Ovary (tissue), 9 donors: Measurements from ENCODE around the gene GSG1L. TPM values are rescaled to one million over a fixed set of nuclear protein-coding genes. Genes with fewer than 3 reads are reported as not detected.

Experiments used
- DNase-seq, 5 donors: peaks; one replicate each; pipeline ENCODE4 v3.0.0-alpha.2; 2019 to 2020
- H3K27ac ChIP-seq, 2 donors: fragments of 200-600 bp; one replicate each; pipeline versions ENCODE4 v1.5.1 to v1.8.0; 2019 to 2022
- H3K27me3 ChIP-seq: fragments of 200-600 bp; one replicate; pipeline ENCODE4 v1.8.0; 2022
- H3K36me3 ChIP-seq: fragments of 200-600 bp; sonication (generic); one replicate; pipeline ENCODE4 v1.5.1; 2019
- H3K4me1 ChIP-seq: one replicate; pipeline ENCODE4 v1.8.1; 2013; ENCODE audit warnings: mild to moderate bottlenecking, moderate library complexity; ENCODE audit not compliant: insufficient read depth
- H3K4me3 ChIP-seq: fragments of 200-600 bp; sonication (generic); one replicate; pipeline ENCODE4 v1.5.1; 2017
- H3K9me3 ChIP-seq, 2 donors: fragments of 200-600 bp in 1 of 2; sonication (generic) in 1 of 2; one replicate each; pipeline versions ENCODE4 v1.5.1 to v1.8.1; 2013 to 2019; ENCODE audit warnings: mild to moderate bottlenecking in 1 of 2, moderate library complexity in 1 of 2
- CTCF ChIP-seq, 3 donors: fragments of 450-650 bp in 2 of 3; fragments of 200-600 bp in 1 of 3; IDR thresholded peaks; one replicate each; pipeline versions ENCODE4 v1.5.1 to v1.8.0; 2016 to 2022; ENCODE audit warnings: antibody characterized with exemption in 3 of 3, mild to moderate bottlenecking in 1 of 3
- EP300 ChIP-seq: sonication (generic); formaldehyde crosslinking; IDR thresholded peaks from one replicate; pipeline ENCODE4 v1.6.1; 2017; ENCODE audit warnings: antibody characterized with exemption
- POLR2A ChIP-seq: fragments of 450-650 bp; IDR thresholded peaks from one replicate; pipeline ENCODE4 v1.6.1; 2017; ENCODE audit warnings: antibody characterized with exemption, mild to moderate bottlenecking, moderate library complexity
- WGBS, 3 donors: extraction: QIAGEN DNeasy Blood & Tissue Kit in 1 of 3; methylation state at CpG; one replicate each; pipeline versions ENCODE4 v1.1.5 to v1.1.7; 2013 to 2017; 5-methylcytosine and 5-hydroxymethylcytosine counted together
- intact Hi-C, 4 donors: fragments of 100-400 bp; cut with DNase I; formaldehyde crosslinking; loops; one replicate each; pipeline versions ENCODE4 v1.11.0 to v1.15.1; 2022 to 2023
- polyA plus RNA-seq, 2 donors: library from polyadenylated mRNA; stranded (reverse); fragments of 200-250 nt in 1 of 2; fragments of 350-450 nt in 1 of 2; fragmentation: Illumina TruSeq in 1 of 2; extraction: RNeasy Lipid Tissue Mini Kit (QIAGEN cat#74804) in 1 of 2; gene quantifications; one replicate each; pipeline ENCODE4 v1.2.3, GENCODE V29; 2013 to 2014
- total RNA-seq, 7 donors: library from RNA; depleted of rRNA in 2 of 7; stranded (reverse); fragments of >200 nt in 2 of 7; fragmentation: NEBNext Ultra II Directional in 3 of 7; extraction: Animal tissue kit (Norgen Biotek cat#: 25700) in 3 of 7; gene quantifications; one replicate each; pipeline versions ENCODE4 v1.1.0 to v1.2.4, GENCODE V29; 2016 to 2023
- donor health status: DM: no; HTN: no; CAD: no; lungs with moderate emphysema.
- donor health status: DM: no; HTN: no; CAD: no.
- donor health status: Bipolar disorder and iron deficiency.
- donor health status: DM: yes; HTN: yes; CAD: no.
- donor health status: DM: no; HTN: no; CAD: no.
- donor health status: DM: yes; HTN: yes; CAD: no.

Gene GSG1L
- total and polyA plus RNA-seq, 9 donors = 0.30 to 1.1 (median 0.46) TPM; not detected in 4

- TF ChIP-seq POLR2A (no peak), CTCF (IDR thresholded peaks at IDR 0.05) (no peak), EP300 (no peak)
- 74 to 79% (median 77%) methylated on average over 24 of the region's 24 CpGs for WGBS, 3 donors
- Histone ChIP-seq H3K36me3 (no peaks in the 10 kb centered on the region), H3K9me3 (no peaks in the 10 kb centered on the region), H3K4me3 (no peak overlapping the region), H3K27ac (no peak overlapping the region), H3K4me1 (no peaks in the 10 kb centered on the region), H3K27me3 (no peaks in the 10 kb centered on the region)
- no peak for DNase-seq
- intact Hi-C loops = no loop called here
Observed at GRCh38 chr16:27841911-27842310, 221.6 kb downstream of the GSG1L start.

GRCh38 chr16:27841061-27841801, 222.3 kb downstream of the GSG1L start:
- Histone ChIP-seq H3K4me3 (no peak overlapping the region), H3K27ac (no peak overlapping the region), H3K27me3 (no peaks in the 10 kb centered on the region), H3K9me3 (no peaks in the 10 kb centered on the region), H3K4me1 (no peaks in the 10 kb centered on the region), H3K36me3 (no peaks in the 10 kb centered on the region)
- WGBS, 3 donors = 68 to 71% (median 69%) methylated on average over 16 of the region's 16 CpGs
- intact Hi-C loops = no loop called here
- TF ChIP-seq EP300 = no peak
- TF ChIP-seq POLR2A = no peak
- TF ChIP-seq CTCF (IDR thresholded peaks at IDR 0.05) = no peak
- DNase-seq = no peak

GRCh38 chr16:27840311-27841060, 223.0 kb downstream of the GSG1L start:
- no peak for DNase-seq
- TF ChIP-seq POLR2A (no peak), EP300 (no peak)
- 74 to 81% (median 76%) methylated on average over 18 of the region's 18 CpGs for WGBS, 3 donors
- no peaks in the 10 kb centered on the region for H3K4me1 ChIP-seq
- no peak overlapping the region for H3K4me3 ChIP-seq
- H3K27me3 ChIP-seq = no peaks in the 10 kb centered on the region
- no peak overlapping the region for H3K27ac ChIP-seq
- H3K9me3 ChIP-seq = no peaks in the 10 kb centered on the region
- H3K36me3 ChIP-seq = no peaks in the 10 kb centered on the region
- intact Hi-C loops = no loop called here

GRCh38 chr16:27839419-27839818, 224.1 kb downstream of the GSG1L start:
- Histone ChIP-seq H3K27ac (no peak overlapping the region), H3K9me3 (no peaks in the 10 kb centered on the region), H3K36me3 (no peaks in the 10 kb centered on the region), H3K27me3 (no peaks in the 10 kb centered on the region), H3K4me1 (no peaks in the 10 kb centered on the region), H3K4me3 (no peak overlapping the region)
- WGBS, 3 donors = 76 to 89% (median 82%) methylated on average over 2 of the region's 2 CpGs
- TF ChIP-seq CTCF (IDR thresholded peaks at IDR 0.05) (no peak), POLR2A (no peak), EP300 (no peak)
- intact Hi-C loops = no loop called here
- no peak for DNase-seq
